ENCODE measurements around the gene HPS4. TPM values are rescaled to one million over a fixed set of nuclear protein-coding genes. Genes with fewer than 3 reads are reported as not detected.
A peak's percentile ranks its signal among the peaks of the same experiment; 100 is the strongest.

Gene HPS4
- total RNA-seq, 1 donor from 2014 or later, result 34.7 TPM

DNA sequence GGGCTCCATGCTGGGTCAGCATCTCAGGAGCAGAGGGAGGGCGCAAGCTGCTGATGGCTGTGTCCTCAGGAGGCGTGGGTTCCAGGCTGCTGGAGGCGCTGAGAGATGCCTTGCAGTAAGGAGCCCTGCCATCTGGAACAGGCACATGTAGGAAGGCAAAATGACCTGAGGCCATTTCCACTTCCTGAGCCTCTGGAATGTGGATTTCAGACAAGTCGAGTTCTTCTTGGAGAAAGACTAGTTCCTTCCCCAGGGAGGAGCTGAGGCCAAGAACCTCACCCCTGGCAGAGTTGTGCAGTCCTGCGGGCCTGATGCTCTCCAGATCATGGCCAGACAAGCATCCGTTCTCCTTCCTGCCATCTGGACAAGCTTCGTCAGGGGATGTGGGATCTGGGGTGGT, 19.3 kb downstream of the HPS4 start:
- DNase-seq (ENCODE audit: low read depth), result peak; percentile 45

DNA sequence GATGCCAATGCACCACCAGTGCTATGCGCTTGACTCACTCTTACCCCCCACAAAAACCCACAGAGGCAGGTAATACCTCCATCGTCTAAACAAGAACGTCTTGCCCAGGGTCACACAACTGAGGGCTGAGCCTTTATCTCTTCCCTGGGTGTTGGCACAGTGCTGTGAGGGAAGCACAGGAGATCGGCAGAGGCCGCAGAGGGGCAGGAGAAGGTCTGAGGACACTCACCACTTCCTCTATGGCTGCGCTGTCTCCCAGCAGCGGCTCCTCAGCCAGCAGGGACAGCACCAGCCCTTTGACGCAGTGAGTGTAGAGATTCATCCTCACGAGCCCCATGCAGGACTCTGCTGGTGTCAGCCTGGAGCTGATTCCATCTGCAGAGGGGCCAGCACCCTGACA, 19.9 kb downstream of the HPS4 start:
- DNase-seq (ENCODE audit: low read depth), result no peak

DNA sequence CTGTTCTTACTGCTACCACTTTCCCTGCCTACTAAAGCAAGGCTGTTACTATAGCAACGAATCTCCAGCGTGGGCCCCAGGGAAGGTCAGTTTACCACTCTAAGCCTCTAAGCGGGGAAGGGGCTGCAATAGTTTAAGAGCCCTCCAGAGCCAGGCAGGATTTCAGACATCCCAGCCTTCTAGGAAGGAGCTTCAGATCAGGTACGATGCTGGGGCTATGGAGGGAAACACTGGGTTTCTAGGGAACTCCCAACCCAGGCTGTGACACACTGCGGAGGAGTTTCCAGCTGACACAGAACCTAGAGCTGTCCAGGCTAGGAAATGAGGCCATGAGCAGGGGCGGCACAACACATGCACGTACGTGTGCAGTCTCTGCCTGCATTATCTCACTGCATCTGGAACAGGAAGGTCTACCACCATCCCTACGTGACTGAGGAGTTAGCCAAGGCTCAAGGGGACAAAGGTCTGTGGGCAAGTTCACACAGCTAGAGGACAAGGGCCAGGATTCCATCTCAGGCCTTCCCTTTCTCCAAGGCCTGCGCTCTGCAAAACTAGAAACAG, 20.4 kb downstream of the HPS4 start:
- peak; percentile 35 for DNase-seq (ENCODE audit: low read depth)

DNA sequence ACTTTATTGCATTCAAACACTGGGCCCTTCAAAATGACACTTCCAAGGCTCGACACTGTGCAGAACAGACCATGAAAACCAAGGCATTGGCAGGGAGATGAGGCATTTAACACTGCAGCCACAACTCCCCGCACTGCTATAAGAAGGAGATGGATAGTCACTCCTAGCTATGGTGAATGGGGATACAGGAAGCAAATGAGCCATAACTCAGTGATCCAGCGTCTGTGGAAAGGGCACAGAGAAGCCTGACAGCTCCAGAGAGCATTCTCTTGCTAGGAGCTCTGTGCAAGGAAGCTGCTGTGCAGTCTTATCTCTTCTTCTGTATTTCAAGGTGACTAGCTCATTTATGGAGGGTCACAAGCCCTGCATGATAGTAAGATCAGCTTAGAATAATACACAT, 20.9 kb downstream of the HPS4 start:
- DNase-seq (ENCODE audit: low read depth), result no peak

DNA sequence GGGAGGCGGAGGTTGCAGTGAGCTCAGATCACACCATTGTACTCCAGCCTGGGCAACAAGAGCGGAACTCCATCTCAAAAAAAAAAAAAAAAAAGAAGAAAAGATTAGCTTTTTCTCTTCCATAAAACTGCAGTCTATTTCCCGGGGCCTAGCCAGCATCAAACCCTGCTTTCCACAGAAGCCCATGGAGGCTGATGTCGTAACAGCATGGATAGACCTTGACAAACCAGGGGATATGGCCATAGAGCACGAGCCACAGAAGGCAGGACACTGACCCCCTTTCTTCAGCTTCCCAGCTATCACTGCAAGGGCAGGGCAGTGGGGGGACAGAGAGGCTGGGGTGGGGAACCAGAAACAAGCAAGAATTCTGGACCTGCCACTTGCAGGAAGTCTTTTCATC, 21.5 kb downstream of the HPS4 start:
- no peak for DNase-seq (ENCODE audit: low read depth)

DNA sequence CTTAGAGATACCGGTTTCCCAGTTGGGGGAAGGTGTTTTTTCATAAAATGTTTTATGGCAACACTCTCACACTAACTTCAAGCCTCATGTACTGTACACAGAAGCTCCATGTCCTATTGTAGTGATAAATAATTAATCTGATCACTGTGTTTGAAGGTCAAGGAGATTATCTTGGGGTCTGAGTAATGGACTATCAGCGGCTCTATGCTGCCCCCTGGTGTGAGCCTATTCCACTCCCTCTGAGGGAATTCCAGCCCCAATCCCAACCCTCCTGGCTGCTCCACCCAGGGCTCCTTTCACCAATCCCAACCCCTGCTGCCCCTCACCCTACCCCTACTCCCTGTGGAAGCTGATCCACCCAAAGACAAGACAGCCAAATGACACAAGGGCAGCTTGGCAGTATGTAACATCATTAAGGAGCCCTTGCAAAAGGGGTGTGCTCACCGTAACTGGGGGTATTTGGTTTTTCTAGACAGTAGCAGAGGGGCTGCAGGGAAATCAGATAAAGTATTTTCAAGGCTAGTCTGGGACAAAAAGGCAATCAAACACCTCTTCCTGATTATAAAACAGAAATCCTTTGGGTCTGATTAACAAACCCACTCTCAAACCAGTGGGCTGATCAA, 22.3 kb downstream of the HPS4 start:
- peak; percentile 26 for DNase-seq (ENCODE audit: low read depth)

DNA sequence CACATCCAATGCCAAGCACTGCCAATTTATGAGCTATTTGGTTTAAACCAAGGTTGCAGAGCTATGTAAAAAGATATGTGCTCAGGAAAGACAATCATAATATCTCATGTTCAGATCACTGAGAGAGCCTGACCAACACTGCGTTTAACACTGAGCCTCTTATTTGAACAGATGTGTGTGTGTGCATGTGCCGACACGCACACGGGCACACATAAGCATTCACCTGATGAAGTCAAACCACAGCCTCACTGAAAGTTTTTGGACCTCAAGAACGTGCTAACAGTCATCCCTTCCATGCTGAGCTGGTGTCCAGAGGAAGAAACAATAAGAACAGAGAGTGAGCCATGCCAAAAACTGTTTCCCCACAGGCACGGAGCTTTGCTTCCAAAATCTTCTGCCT, 23.4 kb downstream of the HPS4 start:
- DNase-seq (ENCODE audit: low read depth), result no peak

DNA sequence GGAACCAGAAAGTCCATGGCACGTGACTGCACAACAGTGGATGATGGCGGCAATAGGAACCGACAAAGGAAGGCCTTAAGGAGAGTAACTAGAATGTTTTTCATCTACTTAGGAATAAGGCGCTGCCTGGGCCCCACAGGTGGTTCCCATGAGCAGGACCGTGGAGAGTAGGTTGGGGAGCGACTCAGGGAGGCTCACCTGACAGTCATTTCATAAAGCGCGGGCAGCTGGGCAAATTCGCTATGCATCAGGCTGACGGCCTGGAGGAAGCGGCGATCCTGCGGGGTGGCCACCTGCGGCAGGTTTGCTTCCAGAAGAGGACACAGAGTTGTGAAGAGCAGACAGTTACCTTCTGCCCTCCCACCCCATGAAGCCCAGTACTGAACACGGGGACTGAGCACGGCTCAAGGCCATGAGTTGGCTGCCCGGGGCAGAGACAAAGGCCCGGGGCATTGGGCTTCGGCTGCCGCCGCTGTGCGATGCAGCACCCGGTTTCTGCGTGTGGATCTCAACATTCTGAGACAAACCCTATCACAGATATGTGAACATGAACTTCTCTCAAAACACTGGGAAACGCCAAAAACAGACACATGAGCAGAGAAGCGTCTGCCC, 25.8 kb downstream of the HPS4 start:
- no peak for DNase-seq (ENCODE audit: low read depth)

DNA sequence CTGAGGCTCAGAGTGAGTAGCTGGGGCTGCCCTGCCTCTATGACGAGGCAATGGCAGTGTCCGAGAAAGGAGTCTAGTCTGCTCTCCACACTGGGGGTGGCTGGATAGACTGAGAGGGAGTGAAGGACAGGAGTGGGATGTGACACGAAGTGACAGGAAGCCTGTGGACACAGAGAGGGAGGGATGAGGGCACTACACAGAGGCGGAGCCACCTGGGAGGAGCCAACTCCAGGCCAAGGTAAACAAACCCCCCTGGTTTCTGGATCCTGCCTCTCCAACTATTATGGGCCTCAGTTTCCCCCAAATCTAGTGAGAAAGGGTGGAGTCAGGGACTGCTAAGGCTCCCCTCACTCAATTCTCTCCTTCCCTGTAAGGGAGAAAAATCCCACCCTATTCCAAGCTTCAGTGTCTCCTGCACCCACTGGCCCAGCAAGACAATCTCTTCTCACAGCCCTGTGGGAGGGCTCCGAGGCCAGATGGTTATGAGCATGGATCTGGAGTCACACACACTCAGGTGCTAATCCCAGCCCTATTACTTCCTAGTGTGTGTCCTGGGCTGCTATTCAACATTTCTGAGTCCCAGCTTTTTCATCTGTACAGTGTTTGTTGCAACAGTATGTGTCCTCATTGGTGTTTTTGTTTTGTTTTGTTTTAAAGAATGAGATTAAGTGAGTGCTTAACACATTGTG, 29.6 kb downstream of the HPS4 start:
- no peak for DNase-seq (ENCODE audit: low read depth)

DNA sequence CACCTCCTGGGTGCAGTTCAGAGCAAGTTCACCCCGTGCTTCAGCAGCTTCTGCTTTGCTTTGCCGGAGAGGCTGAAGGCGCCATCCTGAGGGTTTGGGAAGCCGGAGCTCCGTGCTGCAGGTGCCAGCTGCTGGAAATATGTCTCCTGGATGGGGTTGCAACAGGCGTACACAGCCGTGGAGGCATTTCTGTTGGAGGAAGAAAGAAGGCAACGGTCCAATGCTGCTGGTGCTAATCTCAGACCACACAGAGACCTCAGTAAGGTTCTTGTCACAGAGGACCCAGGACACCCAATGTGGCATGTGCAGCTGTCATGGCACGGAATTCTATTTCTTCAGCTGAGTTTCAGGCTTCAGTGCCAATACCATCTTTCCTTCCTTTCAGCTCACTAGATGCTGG, 30.4 kb downstream of the HPS4 start:
- no peak for DNase-seq (ENCODE audit: low read depth)

DNA sequence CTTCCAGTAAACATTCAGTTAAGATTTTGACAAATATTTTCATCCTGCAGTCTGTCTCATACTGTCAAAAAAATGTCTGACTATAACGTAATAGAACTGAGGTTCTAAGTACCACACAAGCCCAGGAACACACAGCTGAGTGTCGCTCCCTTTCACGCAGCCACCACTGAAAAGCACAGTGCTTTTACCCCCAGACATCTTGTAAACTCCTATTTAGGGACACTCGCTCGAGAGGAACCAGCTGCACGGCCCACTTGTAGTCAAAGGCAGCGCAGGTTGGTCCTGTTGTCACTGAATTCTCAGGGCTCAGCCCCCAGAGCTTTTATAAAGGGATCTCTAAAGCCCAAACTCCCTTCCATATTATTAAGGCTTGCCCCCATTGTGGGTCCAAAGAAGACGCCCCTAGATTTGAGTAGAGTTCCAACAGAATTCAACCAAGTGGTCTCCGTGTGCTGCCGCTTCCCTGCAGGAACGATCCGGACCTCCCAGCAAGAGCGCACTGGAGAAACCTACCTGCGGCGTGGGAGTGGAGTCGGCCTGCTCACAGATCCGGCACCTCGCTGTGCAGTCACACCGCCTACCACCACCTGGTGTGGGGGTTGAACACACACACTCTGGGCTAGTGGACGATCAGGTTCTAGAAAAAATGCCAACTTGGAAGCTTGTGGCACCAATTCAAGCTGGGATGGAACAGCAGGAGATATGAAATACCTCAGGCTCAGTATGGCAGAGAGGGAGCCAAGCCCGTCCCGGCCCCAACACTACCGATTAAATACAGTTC, 31.2 kb downstream of the HPS4 start:
- no peak for DNase-seq (ENCODE audit: low read depth)

DNA sequence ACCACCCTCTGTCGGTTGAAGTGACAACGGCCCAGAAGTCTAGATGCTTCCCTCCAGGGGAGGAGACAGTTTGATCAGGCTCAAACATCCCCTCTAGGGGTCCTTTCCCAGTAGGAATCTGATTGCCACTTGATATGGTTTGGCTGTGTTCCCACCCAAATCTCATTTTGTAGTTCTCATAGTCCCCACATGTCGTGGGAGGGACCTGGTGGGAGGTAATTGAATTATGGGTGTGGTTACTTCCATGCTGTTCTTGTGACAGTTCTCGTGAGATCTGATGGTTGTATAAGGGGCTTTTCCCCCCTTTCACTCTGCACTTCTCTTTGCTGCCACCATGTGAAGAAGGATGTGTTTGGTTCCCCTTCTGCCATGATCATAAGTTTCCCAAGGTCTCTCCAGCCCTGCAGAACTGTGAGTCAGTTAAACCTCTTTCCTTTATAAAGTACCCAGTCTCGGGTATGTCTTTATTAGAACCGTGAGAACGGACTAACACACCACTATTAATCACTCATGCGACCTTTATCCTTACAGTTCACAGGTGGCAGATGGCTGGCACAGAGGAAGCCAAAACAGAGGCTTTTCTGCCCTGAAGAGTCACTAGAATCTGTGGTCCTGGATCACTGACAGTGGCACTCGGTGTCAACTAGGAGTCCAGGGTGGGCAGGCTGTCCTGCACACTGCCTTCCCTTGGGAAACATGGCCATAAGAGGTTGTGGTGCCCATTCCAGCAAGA, 33.0 kb downstream of the HPS4 start:
- no peak for DNase-seq (ENCODE audit: low read depth)

DNA sequence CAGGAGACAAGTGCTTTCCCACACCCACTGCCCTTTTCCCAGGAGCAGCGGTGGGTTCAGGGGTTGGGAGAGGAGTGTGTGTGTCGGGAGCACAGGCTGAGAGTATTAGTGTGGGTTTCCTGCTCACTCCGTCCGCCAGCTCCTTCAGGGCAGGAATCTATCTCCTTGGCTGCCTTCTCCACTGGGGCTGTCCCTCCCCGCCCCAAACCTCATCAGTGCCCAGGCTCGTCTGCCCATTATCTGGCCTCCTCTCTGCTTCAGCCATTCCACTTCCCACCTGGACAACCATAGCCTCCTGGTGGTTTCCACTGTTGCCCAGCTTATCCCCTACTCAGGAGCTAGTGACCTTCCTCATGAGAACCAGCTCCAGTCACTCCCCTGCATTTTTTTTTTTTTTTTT, 34.6 kb downstream of the HPS4 start:
- DNase-seq (ENCODE audit: low read depth), result no peak

DNA sequence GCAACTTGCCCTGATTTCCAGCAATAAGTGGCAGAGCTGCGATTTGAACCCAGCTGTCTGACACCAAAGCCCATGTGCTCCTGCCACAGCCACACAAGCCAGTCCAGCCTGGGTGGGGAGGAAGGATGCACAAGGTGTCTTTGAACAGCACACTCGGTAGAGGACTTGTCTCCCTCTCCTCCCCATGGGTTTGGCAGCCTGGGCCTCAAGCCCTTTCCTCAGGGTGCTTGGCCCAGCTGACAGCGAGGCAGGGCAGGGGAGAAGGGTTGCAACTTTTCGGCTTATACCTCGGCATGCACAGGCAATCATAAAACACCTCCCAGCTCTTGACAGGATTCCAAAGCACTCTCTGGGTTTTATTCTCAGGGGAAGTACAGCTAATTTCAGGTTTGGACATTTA, 35.2 kb downstream of the HPS4 start:
- no peak for DNase-seq (ENCODE audit: low read depth)

DNA sequence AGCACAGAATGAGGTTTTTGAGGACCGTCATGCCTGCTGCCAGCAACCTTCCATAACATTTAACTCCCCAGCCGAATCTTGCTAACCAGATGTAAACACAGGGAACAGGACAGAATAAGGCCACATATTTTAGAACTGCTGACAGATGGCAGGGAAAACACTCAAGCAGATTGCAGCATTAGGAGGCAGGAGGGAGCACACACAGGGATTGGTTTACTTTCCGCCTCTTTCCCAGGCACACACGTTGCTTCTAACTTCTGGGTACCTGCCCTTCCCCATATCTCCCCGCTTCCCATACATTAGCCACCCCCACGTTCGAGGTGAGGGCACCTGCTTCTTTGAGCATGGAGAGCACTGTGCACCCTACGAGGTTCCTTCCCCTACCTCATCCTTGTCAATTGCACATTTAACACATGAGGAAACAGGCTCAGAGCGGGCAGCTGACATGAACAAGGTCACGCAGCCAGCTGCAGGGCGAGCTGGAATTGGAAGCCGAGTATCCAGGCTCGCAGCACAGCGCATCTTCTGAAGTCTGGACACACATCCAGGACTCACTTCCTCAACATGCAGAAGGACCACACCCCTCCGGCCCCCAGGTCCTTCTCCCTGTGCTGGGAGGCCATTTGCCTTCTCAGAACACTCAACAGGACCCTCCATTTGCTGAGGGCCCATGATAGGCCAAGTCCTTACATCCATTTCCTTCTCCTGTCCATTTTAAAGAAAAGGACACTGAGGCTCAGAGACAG, 35.8 kb downstream of the HPS4 start:
- DNase-seq (ENCODE audit: low read depth), result no peak

DNA sequence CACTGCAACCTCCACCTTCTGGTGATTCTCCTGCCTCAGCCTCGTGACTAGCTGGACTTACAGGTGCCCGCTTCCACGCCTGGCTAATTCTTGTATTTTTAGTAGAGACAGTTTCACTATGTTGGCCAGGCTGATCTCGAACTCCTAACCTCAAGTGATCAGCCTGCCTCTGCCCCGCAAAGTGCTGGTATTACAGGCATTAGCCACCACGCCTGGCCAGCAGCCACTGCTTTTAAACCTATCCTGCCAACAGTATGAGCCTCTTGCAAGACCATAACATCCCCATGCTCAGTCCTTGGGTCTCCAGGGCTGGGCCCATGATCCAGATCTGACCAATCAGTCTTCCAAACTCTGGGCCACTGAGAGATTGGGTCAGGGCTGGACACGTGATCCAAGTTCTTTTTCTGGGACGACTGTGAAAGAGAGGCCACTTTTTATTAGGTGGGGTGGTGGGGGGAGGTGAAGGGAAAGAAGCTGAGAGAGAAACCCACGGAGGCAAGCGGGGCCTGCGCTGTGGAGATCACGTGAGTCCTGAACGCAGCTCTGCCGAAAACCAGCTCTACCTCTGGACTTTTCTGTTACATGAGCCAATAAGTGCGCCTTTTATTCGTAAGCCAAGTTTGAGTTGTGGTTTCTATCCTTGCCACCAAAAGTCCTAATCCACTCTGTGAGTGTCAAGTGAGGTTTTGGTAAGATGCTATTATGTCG, 36.6 kb downstream of the HPS4 start:
- no peak for DNase-seq (ENCODE audit: low read depth)

DNA sequence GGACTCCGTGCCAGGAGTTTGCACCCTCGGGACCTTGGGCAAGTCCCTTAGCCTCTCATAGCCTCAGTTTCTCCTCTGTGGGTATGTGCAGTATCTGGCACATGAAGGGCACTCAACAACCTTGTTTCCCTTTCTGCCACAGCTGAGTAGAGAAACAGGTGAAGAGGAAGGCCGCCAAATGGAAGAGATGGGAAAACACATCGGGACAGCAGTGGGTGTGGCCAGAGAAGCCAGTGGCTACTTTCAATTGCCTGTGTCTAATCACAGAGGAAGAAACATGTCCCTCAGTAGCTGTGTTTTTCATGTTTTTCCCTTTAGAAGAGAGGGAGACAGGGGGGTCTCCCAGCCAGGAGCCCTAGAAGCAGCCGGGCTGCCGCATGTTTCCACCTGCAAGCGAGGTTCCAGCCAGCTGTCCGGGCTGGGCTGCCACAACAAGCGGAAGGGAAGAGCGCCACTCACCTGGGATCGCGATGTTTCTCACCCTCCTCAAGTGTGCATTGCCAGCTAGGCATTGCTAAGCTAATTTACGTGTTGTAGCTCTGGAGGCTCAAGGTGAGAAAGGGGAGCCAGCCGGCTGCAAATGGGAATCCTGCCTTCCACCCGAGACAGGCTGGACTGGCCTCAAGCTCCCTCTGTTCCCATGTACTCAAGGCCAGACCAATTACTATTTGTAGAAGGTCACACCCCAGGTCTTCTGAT, 37.9 kb downstream of the HPS4 start:
- no peak for DNase-seq (ENCODE audit: low read depth)

DNA sequence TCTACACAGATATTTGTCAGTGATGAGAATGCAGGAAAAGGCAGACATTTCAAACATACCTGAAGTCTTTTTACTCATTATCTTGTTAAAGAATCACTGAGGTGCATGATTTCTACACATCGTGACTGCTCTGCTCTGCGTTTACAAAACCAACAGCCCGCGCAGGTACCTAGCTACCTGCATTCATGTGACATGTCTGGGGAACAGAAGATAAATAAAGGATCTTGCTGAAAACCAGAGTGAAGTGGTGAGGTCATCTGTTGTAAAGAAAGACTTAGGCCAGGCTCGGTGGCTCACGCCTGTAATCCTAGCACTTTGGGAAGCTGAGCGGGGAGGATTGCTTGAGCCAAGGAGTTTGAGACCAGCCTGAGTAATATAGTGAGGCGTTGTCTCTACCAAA, 38.8 kb downstream of the HPS4 start:
- no peak for DNase-seq (ENCODE audit: low read depth)

DNA sequence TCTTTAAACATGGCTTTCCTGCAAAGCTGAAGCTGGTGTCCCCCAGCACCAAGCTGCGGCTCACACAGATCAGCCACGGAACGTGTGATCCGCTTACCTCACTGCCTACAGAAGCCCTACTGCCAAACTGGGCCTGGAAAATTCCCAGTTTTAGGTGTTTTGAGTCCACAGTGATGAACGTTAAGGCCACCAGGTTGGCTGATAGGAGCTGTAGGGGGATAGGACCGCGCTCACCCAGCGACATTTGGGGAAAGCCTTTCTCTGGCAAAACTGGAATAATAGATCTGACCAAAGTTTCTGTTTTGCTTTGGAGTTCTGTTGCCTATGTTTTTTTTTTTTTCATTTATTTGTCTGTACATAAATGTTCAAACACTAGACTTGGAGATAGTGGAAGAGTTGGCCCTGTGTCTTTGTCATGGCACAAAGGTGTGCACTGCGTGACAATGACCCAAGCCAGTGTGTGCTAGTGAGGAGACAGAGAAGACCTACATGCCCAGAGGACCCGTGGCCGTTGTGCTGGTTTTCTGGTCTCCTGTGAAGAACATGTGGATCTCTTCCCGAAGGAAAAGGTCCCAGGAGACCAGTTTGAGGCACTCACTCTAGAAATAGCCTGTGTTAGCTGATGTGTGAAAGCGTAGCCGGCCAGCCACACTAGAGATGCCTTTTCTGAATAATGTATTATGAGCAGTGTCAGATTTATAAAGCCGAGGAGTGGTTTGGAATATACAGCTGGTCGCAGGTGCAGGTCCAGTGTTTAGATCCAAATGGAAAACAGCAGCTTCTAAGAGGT, 39.5 kb downstream of the HPS4 start:
- DNase-seq (ENCODE audit: low read depth), result no peak
